HepG2 (cell line): ENCODE data around the gene GLYATL3. TPM values are rescaled to one million over a fixed set of nuclear protein-coding genes. Genes with fewer than 3 reads are reported as not detected.

Experiments
- HNF4A ChIP-seq: sonication (generic); formaldehyde crosslinking; IDR thresholded peaks from 2 replicates; pipeline ENCODE4 v1.4.0; 2020; ENCODE audit warnings: missing genetic modification reagents
- NFIC ChIP-seq: IDR thresholded peaks from 2 replicates; pipeline ENCODE4 v1.6.1; 2012; ENCODE audit warnings: mild to moderate bottlenecking, low read length, inconsistent platforms
- NFYB ChIP-seq: sonication (generic); formaldehyde crosslinking; IDR thresholded peaks from 2 replicates; pipeline ENCODE4 v1.4.0; 2020; ENCODE audit warnings: missing genetic modification reagents
- PAWR ChIP-seq: sonication (generic); formaldehyde crosslinking; IDR thresholded peaks from 2 replicates; pipeline ENCODE4 v1.4.0; 2020; ENCODE audit warnings: missing genetic modification reagents, mild to moderate bottlenecking, borderline replicate concordance
- POLR2AphosphoS2 ChIP-seq: IDR thresholded peaks from 2 replicates; pipeline ENCODE4 v1.6.1; 2011; ENCODE audit warnings: low read depth, low read length, improper control_type of control experiment
- REPIN1 ChIP-seq: sonication (generic); formaldehyde crosslinking; IDR thresholded peaks from 2 replicates; pipeline ENCODE4 v1.8.0; 2022; ENCODE audit warnings: missing genetic modification reagents, low read depth, mild to moderate bottlenecking, borderline replicate concordance
- ZNF460 ChIP-seq: sonication (generic); formaldehyde crosslinking; IDR thresholded peaks from 2 replicates; pipeline ENCODE4 v1.5.1; 2020; ENCODE audit warnings: missing genetic modification reagents, mild to moderate bottlenecking, borderline replicate concordance
- ZNF547 ChIP-seq: sonication (generic); formaldehyde crosslinking; IDR thresholded peaks from 2 replicates; pipeline ENCODE4 v1.5.1; 2020; ENCODE audit warnings: mild to moderate bottlenecking, missing genetic modification reagents
- polyA plus RNA-seq, 8 experiments: library from polyadenylated mRNA; depleted of rRNA in 3 of 8; stranded (reverse) in 7 of 8; unstranded in 1 of 8; fragments of >200 nt; fragmentation: Illumina TruSeq in 4 of 8; extraction: Trizol in 4 of 8; gene quantifications; 2 replicates each; pipeline versions ENCODE4 v1.2.1 to v1.2.3, GENCODE V29; 2011 to 2016; ENCODE audit warnings: low read depth in 4 of 8, missing spikeins in 1 of 8, mixed read lengths in 1 of 8; ENCODE audit not compliant: insufficient read depth in 1 of 8
- total RNA-seq, 5 experiments: library from RNA; depleted of rRNA; stranded (reverse); fragments of >200 nt; fragmentation: Illumina TruSeq; extraction: Trizol; gene quantifications; 2 replicates each; pipeline ENCODE4 v1.2.3, GENCODE V29; 2016; ENCODE audit warnings: low read depth in 1 of 5
- TF ChIP-seq, protein P1 (sequence below): sonication (generic); formaldehyde crosslinking; IDR thresholded peaks from 2 replicates; pipeline ENCODE4 v1.8.0; 2022; ENCODE audit warnings: missing genetic modification reagents, mild to moderate bottlenecking, inconsistent platforms, borderline replicate concordance
- TF ChIP-seq, protein P2 (sequence below): sonication (generic); formaldehyde crosslinking; IDR thresholded peaks from 2 replicates; pipeline ENCODE4 v1.4.0; 2020; ENCODE audit warnings: mild to moderate bottlenecking, missing genetic modification reagents
- TF ChIP-seq, protein P3 (sequence below): IDR thresholded peaks from 2 replicates; pipeline ENCODE4 v1.6.1; 2016; ENCODE audit warnings: mild to moderate bottlenecking
- TF ChIP-seq, protein P4 (sequence below): sonication (generic); formaldehyde crosslinking; IDR thresholded peaks from 2 replicates; pipeline ENCODE4 v1.4.0; 2020; ENCODE audit warnings: missing genetic modification reagents
- TF ChIP-seq, protein P5 (sequence below): sonication (generic); formaldehyde crosslinking; IDR thresholded peaks from 2 replicates; pipeline ENCODE4 v1.9.0; 2021; ENCODE audit warnings: missing genetic modification reagents, borderline replicate concordance
- TF ChIP-seq, protein P6 (sequence below): sonication (generic); formaldehyde crosslinking; IDR thresholded peaks from 2 replicates; pipeline ENCODE4 v1.9.0; 2021; ENCODE audit warnings: mild to moderate bottlenecking, missing genetic modification reagents

GLYATL3 gene
- total and polyA plus RNA-seq, 2 of the 13 experiments (the other 11 are each of a cell fraction or from before 2014, with no cell fraction given): 0.05 TPM; not detected in 1

DNA sequence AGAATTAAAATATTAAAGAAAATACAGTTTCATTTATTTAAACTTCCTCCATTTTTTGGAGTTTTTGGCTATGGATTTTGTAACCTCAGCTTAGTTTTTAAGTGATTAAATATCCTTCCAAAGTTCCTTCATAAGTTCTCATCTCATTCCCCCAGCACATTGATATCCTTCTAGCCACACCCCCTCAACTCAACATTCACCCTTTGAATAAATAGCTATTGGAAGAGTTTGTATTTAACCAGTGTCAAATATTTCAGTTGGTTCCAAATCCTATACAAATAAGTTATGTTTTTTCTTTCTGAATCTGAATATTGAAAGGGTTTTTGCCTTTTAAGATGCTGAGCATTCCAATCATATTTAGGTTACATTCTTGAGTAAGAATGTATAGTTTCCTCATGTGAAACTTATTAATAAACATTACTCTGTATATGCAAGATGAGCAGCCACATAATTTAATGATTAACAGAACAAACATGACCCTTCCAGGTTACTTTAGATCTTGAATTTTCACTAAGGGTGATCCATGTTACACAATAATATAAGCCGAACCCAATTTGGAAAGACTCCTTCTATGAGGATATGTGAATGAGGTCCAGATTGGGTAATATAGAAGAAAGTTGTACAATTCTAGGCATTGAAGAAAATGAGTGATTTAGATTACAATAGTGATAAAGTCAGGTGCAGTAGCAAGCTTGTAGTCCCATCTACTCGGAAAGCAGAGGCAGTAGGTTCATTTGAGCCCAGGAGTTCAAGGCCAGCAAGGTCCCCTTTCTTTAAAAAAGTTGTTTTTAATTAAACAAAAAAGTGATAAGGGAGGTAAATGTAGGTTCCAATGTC, 13.6 kb downstream of the GLYATL3 start (continued):
- TF ChIP-seq ZNF547 (CRISPR knock-in tag) (no peak), NFIC (peak; percentile 14; the same call in 1 of the 2 replicates), ZNF460 (CRISPR knock-in tag) (no peak), PAWR (CRISPR knock-in tag) (no peak), POLR2AphosphoS2 (no peak), NFYB (CRISPR knock-in tag) (no peak), REPIN1 (no peak), HNF4A (CRISPR knock-in tag) (peak; percentile 75)
- TF ChIP-seq, protein P1, sequence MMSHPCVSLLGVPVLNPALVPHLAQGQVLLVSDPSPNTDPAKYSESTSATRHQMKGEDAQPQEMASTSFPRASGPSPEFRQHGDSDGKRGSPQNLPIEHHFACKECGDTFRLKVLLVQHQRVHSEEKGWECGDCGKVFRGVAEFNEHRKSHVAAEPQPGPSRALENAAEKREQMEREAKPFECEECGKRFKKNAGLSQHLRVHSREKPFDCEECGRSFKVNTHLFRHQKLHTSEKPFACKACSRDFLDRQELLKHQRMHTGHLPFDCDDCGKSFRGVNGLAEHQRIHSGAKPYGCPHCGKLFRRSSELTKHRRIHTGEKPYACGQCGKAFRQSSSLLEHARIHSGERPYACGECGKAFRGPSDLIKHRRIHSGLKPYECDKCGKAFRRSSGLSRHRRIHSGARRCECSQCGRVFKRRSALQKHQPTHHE (CRISPR knock-in tag): no peak
- TF ChIP-seq, protein P2, sequence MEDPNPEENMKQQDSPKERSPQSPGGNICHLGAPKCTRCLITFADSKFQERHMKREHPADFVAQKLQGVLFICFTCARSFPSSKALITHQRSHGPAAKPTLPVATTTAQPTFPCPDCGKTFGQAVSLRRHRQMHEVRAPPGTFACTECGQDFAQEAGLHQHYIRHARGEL (CRISPR knock-in tag): no peak
- TF ChIP-seq, protein P3, sequence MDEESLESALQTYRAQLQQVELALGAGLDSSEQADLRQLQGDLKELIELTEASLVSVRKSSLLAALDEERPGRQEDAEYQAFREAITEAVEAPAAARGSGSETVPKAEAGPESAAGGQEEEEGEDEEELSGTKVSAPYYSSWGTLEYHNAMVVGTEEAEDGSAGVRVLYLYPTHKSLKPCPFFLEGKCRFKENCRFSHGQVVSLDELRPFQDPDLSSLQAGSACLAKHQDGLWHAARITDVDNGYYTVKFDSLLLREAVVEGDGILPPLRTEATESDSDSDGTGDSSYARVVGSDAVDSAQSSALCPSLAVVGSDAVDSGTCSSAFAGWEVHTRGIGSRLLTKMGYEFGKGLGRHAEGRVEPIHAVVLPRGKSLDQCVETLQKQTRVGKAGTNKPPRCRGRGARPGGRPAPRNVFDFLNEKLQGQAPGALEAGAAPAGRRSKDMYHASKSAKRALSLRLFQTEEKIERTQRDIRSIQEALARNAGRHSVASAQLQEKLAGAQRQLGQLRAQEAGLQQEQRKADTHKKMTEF (CRISPR knock-in tag): peak; percentile 38; the same call in 1 of the 2 replicates
- TF ChIP-seq, protein P4, sequence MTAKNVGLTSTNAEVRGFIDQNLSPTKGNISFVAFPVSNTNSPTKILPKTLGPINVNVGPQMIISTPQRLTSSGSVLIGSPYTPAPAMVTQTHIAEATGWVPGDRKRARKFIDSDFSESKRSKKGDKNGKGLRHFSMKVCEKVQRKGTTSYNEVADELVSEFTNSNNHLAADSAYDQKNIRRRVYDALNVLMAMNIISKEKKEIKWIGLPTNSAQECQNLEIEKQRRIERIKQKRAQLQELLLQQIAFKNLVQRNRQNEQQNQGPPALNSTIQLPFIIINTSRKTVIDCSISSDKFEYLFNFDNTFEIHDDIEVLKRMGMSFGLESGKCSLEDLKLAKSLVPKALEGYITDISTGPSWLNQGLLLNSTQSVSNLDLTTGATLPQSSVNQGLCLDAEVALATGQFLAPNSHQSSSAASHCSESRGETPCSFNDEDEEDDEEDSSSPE (CRISPR knock-in tag): no peak
- TF ChIP-seq, protein P5, sequence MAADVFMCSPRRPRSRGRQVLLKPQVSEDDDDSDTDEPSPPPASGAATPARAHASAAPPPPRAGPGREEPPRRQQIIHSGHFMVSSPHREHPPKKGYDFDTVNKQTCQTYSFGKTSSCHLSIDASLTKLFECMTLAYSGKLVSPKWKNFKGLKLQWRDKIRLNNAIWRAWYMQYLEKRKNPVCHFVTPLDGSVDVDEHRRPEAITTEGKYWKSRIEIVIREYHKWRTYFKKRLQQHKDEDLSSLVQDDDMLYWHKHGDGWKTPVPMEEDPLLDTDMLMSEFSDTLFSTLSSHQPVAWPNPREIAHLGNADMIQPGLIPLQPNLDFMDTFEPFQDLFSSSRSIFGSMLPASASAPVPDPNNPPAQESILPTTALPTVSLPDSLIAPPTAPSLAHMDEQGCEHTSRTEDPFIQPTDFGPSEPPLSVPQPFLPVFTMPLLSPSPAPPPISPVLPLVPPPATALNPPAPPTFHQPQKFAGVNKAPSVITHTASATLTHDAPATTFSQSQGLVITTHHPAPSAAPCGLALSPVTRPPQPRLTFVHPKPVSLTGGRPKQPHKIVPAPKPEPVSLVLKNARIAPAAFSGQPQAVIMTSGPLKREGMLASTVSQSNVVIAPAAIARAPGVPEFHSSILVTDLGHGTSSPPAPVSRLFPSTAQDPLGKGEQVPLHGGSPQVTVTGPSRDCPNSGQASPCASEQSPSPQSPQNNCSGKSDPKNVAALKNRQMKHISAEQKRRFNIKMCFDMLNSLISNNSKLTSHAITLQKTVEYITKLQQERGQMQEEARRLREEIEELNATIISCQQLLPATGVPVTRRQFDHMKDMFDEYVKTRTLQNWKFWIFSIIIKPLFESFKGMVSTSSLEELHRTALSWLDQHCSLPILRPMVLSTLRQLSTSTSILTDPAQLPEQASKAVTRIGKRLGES (CRISPR knock-in tag): no peak
- TF ChIP-seq, protein P6, sequence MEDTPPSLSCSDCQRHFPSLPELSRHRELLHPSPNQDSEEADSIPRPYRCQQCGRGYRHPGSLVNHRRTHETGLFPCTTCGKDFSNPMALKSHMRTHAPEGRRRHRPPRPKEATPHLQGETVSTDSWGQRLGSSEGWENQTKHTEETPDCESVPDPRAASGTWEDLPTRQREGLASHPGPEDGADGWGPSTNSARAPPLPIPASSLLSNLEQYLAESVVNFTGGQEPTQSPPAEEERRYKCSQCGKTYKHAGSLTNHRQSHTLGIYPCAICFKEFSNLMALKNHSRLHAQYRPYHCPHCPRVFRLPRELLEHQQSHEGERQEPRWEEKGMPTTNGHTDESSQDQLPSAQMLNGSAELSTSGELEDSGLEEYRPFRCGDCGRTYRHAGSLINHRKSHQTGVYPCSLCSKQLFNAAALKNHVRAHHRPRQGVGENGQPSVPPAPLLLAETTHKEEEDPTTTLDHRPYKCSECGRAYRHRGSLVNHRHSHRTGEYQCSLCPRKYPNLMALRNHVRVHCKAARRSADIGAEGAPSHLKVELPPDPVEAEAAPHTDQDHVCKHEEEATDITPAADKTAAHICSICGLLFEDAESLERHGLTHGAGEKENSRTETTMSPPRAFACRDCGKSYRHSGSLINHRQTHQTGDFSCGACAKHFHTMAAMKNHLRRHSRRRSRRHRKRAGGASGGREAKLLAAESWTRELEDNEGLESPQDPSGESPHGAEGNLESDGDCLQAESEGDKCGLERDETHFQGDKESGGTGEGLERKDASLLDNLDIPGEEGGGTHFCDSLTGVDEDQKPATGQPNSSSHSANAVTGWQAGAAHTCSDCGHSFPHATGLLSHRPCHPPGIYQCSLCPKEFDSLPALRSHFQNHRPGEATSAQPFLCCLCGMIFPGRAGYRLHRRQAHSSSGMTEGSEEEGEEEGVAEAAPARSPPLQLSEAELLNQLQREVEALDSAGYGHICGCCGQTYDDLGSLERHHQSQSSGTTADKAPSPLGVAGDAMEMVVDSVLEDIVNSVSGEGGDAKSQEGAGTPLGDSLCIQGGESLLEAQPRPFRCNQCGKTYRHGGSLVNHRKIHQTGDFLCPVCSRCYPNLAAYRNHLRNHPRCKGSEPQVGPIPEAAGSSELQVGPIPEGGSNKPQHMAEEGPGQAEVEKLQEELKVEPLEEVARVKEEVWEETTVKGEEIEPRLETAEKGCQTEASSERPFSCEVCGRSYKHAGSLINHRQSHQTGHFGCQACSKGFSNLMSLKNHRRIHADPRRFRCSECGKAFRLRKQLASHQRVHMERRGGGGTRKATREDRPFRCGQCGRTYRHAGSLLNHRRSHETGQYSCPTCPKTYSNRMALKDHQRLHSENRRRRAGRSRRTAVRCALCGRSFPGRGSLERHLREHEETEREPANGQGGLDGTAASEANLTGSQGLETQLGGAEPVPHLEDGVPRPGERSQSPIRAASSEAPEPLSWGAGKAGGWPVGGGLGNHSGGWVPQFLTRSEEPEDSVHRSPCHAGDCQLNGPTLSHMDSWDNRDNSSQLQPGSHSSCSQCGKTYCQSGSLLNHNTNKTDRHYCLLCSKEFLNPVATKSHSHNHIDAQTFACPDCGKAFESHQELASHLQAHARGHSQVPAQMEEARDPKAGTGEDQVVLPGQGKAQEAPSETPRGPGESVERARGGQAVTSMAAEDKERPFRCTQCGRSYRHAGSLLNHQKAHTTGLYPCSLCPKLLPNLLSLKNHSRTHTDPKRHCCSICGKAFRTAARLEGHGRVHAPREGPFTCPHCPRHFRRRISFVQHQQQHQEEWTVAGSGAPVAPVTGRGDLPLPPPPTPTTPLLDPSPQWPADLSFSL: no peak
